Measurements from ENCODE around the gene EXOC6. TPM values are rescaled to one million over a fixed set of nuclear protein-coding genes. Genes with fewer than 3 reads are reported as not detected.

EXOC6 gene
- polyA plus RNA-seq, 1 donor from 2014 or later, result 26.3 TPM

DNA sequence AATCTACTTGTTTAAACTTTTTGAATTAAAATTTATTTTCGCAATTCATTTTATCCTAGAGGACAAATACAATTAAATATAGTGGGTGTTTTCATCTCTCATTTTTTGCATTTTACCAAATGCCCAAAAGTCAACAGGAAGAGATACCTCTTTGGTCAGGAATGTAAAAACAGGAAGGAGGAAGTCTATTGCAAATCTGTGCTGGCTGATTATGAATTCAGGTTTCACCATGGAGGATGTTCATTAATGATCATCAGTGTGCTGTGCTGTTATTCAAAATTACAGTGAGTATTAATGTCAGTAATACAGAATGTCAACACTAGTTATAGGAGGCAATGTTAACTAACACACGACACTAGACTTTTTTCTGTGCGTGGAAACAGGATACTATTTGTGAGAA lies 24.7 kb downstream of the EXOC6 start:
- Histone ChIP-seq H2AFZ (ENCODE audit: low read depth, low read length) (no peak overlapping the region), H3K36me3 (ENCODE audit: insufficient read depth, low read length) (no peaks in the 10 kb centered on the region), H4K20me1 (ENCODE audit: insufficient read depth) (no peaks in the 10 kb centered on the region), H3K9me3 (ENCODE audit: low read length) (no peaks in the 10 kb centered on the region), H3K9me2 (ENCODE audit: insufficient read depth, low read length) (no peaks in the 10 kb centered on the region), H3K27me3 (ENCODE audit: insufficient read depth, low read depth, low read length) (no peaks in the 10 kb centered on the region), H3K4me3 (ENCODE audit: low read length) (no peak overlapping the region), H3K79me2 (replicated peaks; ENCODE audit: insufficient read depth, low read length) (no peaks in the 10 kb centered on the region), H3K27ac (ENCODE audit: low read length) (no peak overlapping the region), H3K9ac (ENCODE audit: low read length) (no peak overlapping the region), H3F3A (ENCODE audit: insufficient read depth, low read length, poor library complexity, severe bottlenecking) (no peaks in the 10 kb centered on the region), H3K4me2 (ENCODE audit: low read length) (no peak overlapping the region)
- no peak for TF ChIP-seq REST (IDR thresholded peaks at IDR 0.05; ENCODE audit: borderline replicate concordance)
- no peak for TF ChIP-seq EP300 (conservative IDR thresholded peaks at IDR 0.05; ENCODE audit: poor library complexity, severe bottlenecking)
- no peak for TF ChIP-seq TAF1 (IDR thresholded peaks at IDR 0.05; ENCODE audit: low read depth)
- no peak for TF ChIP-seq RAD21 (conservative IDR thresholded peaks at IDR 0.05)
- TF ChIP-seq MXI1 (conservative IDR thresholded peaks at IDR 0.05; ENCODE audit: poor library complexity, severe bottlenecking), result no peak
- TF ChIP-seq POLR2AphosphoS5 (IDR thresholded peaks at IDR 0.05), result no peak
- no peak for TF ChIP-seq EZH2 (IDR thresholded peaks at IDR 0.05; ENCODE audit: borderline replicate concordance, insufficient read depth, low read length, poor library complexity, severe bottlenecking)
- TF ChIP-seq, protein P1, sequence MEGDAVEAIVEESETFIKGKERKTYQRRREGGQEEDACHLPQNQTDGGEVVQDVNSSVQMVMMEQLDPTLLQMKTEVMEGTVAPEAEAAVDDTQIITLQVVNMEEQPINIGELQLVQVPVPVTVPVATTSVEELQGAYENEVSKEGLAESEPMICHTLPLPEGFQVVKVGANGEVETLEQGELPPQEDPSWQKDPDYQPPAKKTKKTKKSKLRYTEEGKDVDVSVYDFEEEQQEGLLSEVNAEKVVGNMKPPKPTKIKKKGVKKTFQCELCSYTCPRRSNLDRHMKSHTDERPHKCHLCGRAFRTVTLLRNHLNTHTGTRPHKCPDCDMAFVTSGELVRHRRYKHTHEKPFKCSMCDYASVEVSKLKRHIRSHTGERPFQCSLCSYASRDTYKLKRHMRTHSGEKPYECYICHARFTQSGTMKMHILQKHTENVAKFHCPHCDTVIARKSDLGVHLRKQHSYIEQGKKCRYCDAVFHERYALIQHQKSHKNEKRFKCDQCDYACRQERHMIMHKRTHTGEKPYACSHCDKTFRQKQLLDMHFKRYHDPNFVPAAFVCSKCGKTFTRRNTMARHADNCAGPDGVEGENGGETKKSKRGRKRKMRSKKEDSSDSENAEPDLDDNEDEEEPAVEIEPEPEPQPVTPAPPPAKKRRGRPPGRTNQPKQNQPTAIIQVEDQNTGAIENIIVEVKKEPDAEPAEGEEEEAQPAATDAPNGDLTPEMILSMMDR (IDR thresholded peaks at IDR 0.05; ENCODE audit: poor library complexity, severe bottlenecking), result no peak
- TF ChIP-seq SMC3 (conservative IDR thresholded peaks at IDR 0.05; ENCODE audit: poor library complexity), result no peak

- Histone ChIP-seq H3F3A (ENCODE audit: insufficient read depth, low read length, poor library complexity, severe bottlenecking) (no peaks in the 10 kb centered on the region), H3K4me3 (ENCODE audit: low read length) (no peak overlapping the region), H3K9me2 (ENCODE audit: insufficient read depth, low read length) (no peaks in the 10 kb centered on the region), H3K36me3 (ENCODE audit: insufficient read depth, low read length) (no peaks in the 10 kb centered on the region), H3K9ac (ENCODE audit: low read length) (no peak overlapping the region), H3K9me3 (ENCODE audit: low read length) (no peaks in the 10 kb centered on the region), H4K20me1 (ENCODE audit: insufficient read depth) (no peaks in the 10 kb centered on the region), H2AFZ (ENCODE audit: low read depth, low read length) (no peak overlapping the region), H3K79me2 (replicated peaks; ENCODE audit: insufficient read depth, low read length) (no peaks in the 10 kb centered on the region), H3K27ac (ENCODE audit: low read length) (no peak overlapping the region), H3K27me3 (ENCODE audit: insufficient read depth, low read depth, low read length) (no peaks in the 10 kb centered on the region), H3K4me2 (ENCODE audit: low read length) (no peak overlapping the region)
- no peak for TF ChIP-seq TAF1 (IDR thresholded peaks at IDR 0.05; ENCODE audit: low read depth)
- TF ChIP-seq RAD21 (conservative IDR thresholded peaks at IDR 0.05), result no peak
- no peak for TF ChIP-seq POLR2AphosphoS5 (IDR thresholded peaks at IDR 0.05)
- TF ChIP-seq EZH2 (IDR thresholded peaks at IDR 0.05; ENCODE audit: borderline replicate concordance, insufficient read depth, low read length, poor library complexity, severe bottlenecking), result no peak
- TF ChIP-seq MXI1 (conservative IDR thresholded peaks at IDR 0.05; ENCODE audit: poor library complexity, severe bottlenecking), result no peak
- TF ChIP-seq REST (IDR thresholded peaks at IDR 0.05; ENCODE audit: borderline replicate concordance), result no peak
- TF ChIP-seq, protein P1 (IDR thresholded peaks at IDR 0.05; ENCODE audit: poor library complexity, severe bottlenecking), result no peak
- TF ChIP-seq EP300 (conservative IDR thresholded peaks at IDR 0.05; ENCODE audit: poor library complexity, severe bottlenecking), result no peak
- TF ChIP-seq SMC3 (conservative IDR thresholded peaks at IDR 0.05; ENCODE audit: poor library complexity), result no peak
Observed at GRCh38 chr10:92876509-92877036, 28.3 kb downstream of the EXOC6 start.

All from neural cell (in vitro differentiated cells).